WTC11 (cell line): ENCODE measurements around the gene MBIP. TPM values are rescaled to one million over a fixed set of nuclear protein-coding genes. Genes with fewer than 3 reads are reported as not detected.

Experiments
- ATAC-seq: fragments of 200-7000 bp; cut with Tn5 transposase; 2 replicates; pipeline ENCODE4 v1.10.0; 2021; ENCODE audit warnings: mild to moderate bottlenecking, moderate library complexity
- CTCF ChIA-PET: fragments of 300-600 bp; sonication (Branson Sonifier 250); formaldehyde crosslinking; loops from one replicate; lab custom pipeline; 2021; ENCODE audit warnings: antibody characterized with exemption; lab: Charles Lee
- POLR2A ChIA-PET: fragments of 350-600 bp; sonication (Branson Sonifier 250); formaldehyde crosslinking; loops from one replicate; lab custom pipeline; 2021; ENCODE audit warnings: antibody characterized with exemption; lab: Charles Lee
- DNase-seq: peaks from one replicate; pipeline ENCODE4 v3.0.0; 2021; ENCODE audit warnings: low spot score
- H3K27ac Mint-ChIP-seq: 2 replicates; pipeline ENCODE4 v1.8.0; 2021; ENCODE audit warnings: mixed read lengths
- H3K27me3 Mint-ChIP-seq: 2 replicates; pipeline ENCODE4 v1.8.0; 2021; ENCODE audit warnings: low read depth, mild to moderate bottlenecking, moderate library complexity, mixed read lengths
- H3K36me3 Mint-ChIP-seq: 2 replicates; pipeline ENCODE4 v1.8.0; 2021; ENCODE audit warnings: mixed read lengths
- H3K4me1 Mint-ChIP-seq: 2 replicates; pipeline ENCODE4 v1.8.0; 2022; ENCODE audit warnings: mixed read lengths
- H3K4me3 Mint-ChIP-seq: 2 replicates; pipeline ENCODE4 v1.8.0; 2021; ENCODE audit warnings: mild to moderate bottlenecking, moderate library complexity, mixed read lengths
- H3K9me3 Mint-ChIP-seq: 2 replicates; pipeline ENCODE4 v1.8.0; 2021; ENCODE audit warnings: mixed read lengths
- CREM ChIP-seq: sonication (generic); formaldehyde crosslinking; IDR thresholded peaks from 2 replicates; pipeline ENCODE4 v1.8.1; 2022; ENCODE audit warnings: mild to moderate bottlenecking, missing genetic modification reagents, moderate library complexity
- CTCF ChIP-seq: fragments of 200-600 bp; IDR thresholded peaks from 2 replicates; pipeline ENCODE4 v1.8.0; 2022; ENCODE audit warnings: antibody characterized with exemption
- E2F5 ChIP-seq: sonication (generic); formaldehyde crosslinking; IDR thresholded peaks from 2 replicates; pipeline ENCODE4 v1.8.1; 2022; ENCODE audit warnings: mild to moderate bottlenecking, moderate library complexity, missing genetic modification reagents
- ERG ChIP-seq: fragments of 250-450 bp; sonication (Bioruptor Pico); IDR thresholded peaks from 2 replicates; pipeline ENCODE4 v1.8.0; 2021; ENCODE audit warnings: mild to moderate bottlenecking
- HMGXB4 ChIP-seq: sonication (generic); formaldehyde crosslinking; IDR thresholded peaks from 2 replicates; pipeline ENCODE4 v1.8.1; 2023; ENCODE audit warnings: mild to moderate bottlenecking, moderate library complexity, missing genetic modification reagents
- IRF1 ChIP-seq: sonication (generic); formaldehyde crosslinking; IDR thresholded peaks from 2 replicates; pipeline ENCODE4 v1.8.0; 2023; ENCODE audit warnings: missing genetic modification reagents
- MXD4 ChIP-seq: fragments of 250-450 bp; sonication (Bioruptor Pico); IDR thresholded peaks from 2 replicates; pipeline ENCODE4 v1.8.0; 2021; ENCODE audit warnings: mild to moderate bottlenecking, moderate library complexity, borderline replicate concordance
- NR3C1 ChIP-seq: sonication (generic); formaldehyde crosslinking; conservative IDR thresholded peaks from 2 replicates; pipeline ENCODE4 v1.8.1; 2023; ENCODE audit warnings: low read depth, mild to moderate bottlenecking, missing genetic modification reagents
- PRDM15 ChIP-seq: sonication (generic); formaldehyde crosslinking; IDR thresholded peaks from 2 replicates; pipeline ENCODE4 v1.8.0; 2022; ENCODE audit warnings: missing genetic modification reagents
- PREB ChIP-seq: sonication (generic); formaldehyde crosslinking; IDR thresholded peaks from 2 replicates; pipeline ENCODE4 v1.8.1; 2022; ENCODE audit warnings: mild to moderate bottlenecking, missing genetic modification reagents, moderate library complexity, borderline replicate concordance
- RORB ChIP-seq: fragments of 250-450 bp; sonication (Bioruptor Pico); IDR thresholded peaks from 2 replicates; pipeline ENCODE4 v1.9.0; 2021; ENCODE audit warnings: mild to moderate bottlenecking
- STAT6 ChIP-seq: sonication (generic); formaldehyde crosslinking; conservative IDR thresholded peaks from 2 replicates; pipeline ENCODE4 v1.8.1; 2023; ENCODE audit warnings: mild to moderate bottlenecking, low read depth, missing genetic modification reagents, moderate library complexity
- ZBTB43 ChIP-seq: sonication (generic); formaldehyde crosslinking; IDR thresholded peaks from 2 replicates; pipeline ENCODE4 v1.8.1; 2023; ENCODE audit warnings: mild to moderate bottlenecking, missing genetic modification reagents
- ZNF232 ChIP-seq: sonication (generic); formaldehyde crosslinking; IDR thresholded peaks from 2 replicates; pipeline ENCODE4 v1.8.0; 2022; ENCODE audit warnings: mild to moderate bottlenecking, missing genetic modification reagents
- ZNF317 ChIP-seq: sonication (generic); formaldehyde crosslinking; IDR thresholded peaks from 2 replicates; pipeline ENCODE4 v1.8.1; 2023; ENCODE audit warnings: low read depth, mild to moderate bottlenecking, moderate library complexity, missing genetic modification reagents, borderline replicate concordance
- ZNF423 ChIP-seq: fragments of 250-450 bp; sonication (Bioruptor Pico); IDR thresholded peaks from 2 replicates; pipeline ENCODE4 v2.1.2; 2022; ENCODE audit warnings: mild to moderate bottlenecking, moderate library complexity
- ZNF425 ChIP-seq: fragments of 250-450 bp; sonication (Bioruptor Pico); conservative IDR thresholded peaks from 2 replicates; pipeline ENCODE4 v1.9.0; 2021; ENCODE audit warnings: mild to moderate bottlenecking
- total RNA-seq: library from RNA; stranded (reverse); gene quantifications from 3 replicates; pipeline ENCODE4 v1.2.3, GENCODE V29; 2021

The MBIP gene
- total RNA-seq, 1 experiment from 2014 or later: 18.4 TPM

- no peak for TF ChIP-seq HMGXB4
- no peak for TF ChIP-seq ZBTB43 (CRISPR knock-in tag)
- no peak for TF ChIP-seq PRDM15 (CRISPR knock-in tag)
- no peak for TF ChIP-seq NR3C1
- no peak for TF ChIP-seq ZNF232 (CRISPR knock-in tag)
- TF ChIP-seq ZNF425: no peak
- TF ChIP-seq CREM (CRISPR knock-in tag): no peak
Measured at GRCh38 chr14:36320897-36321381, 502 bp upstream of the MBIP start (continued).

- ChIA-PET POLR2A (interaction anchor here (0.6 to 1.0 kb wide), 3 partner anchors 26 to 66 kb away, joined by 3 read pairs; no protein-coding TSS in a partner anchor), CTCF (interaction anchor here (0.6 to 1.4 kb wide), 4 partner anchors 186 to 286 kb away, joined by 3 to 9 read pairs (median 4); no protein-coding TSS in a partner anchor)
- Mint-ChIP-seq H3K27me3 (peaks cover 18% of the 10 kb centered on the region), H3K36me3 (no peaks in the 10 kb centered on the region), H3K27ac (peak overlapping the region; percentile 80), H3K9me3 (peaks cover 3% of the 10 kb centered on the region), H3K4me3 (peak overlapping the region; percentile 85), H3K4me1 (peaks cover 29% of the 10 kb centered on the region)
- no peak for ATAC-seq
- no peak for DNase-seq
- TF ChIP-seq ZNF317 (CRISPR knock-in tag): no peak
- no peak for TF ChIP-seq RORB
- no peak for TF ChIP-seq E2F5 (CRISPR knock-in tag)
- TF ChIP-seq IRF1 (CRISPR knock-in tag): no peak
- TF ChIP-seq MXD4 (CRISPR knock-in tag): no peak
- no peak for TF ChIP-seq PREB (CRISPR knock-in tag)
- no peak for TF ChIP-seq STAT6 (CRISPR knock-in tag)
- TF ChIP-seq ERG: no peak
- TF ChIP-seq ZNF423: no peak
- TF ChIP-seq CTCF: no peak
Measured at GRCh38 chr14:36319899-36320199, 588 bp downstream of the MBIP start.
